ENCODE measurements around the gene RIPPLY3. TPM values are rescaled to one million over a fixed set of nuclear protein-coding genes. Genes with fewer than 3 reads are reported as not detected.
"Not testable (repeated sequence)": the region's sequence is repeated elsewhere in the genome, so short reads cannot be mapped to it uniquely, and the experiment has no call there.

The RIPPLY3 gene
- polyA plus RNA-seq, 1 donor (not counting 4 experiments of a cell fraction or from before 2014, with no cell fraction given), result 0.05 TPM

DNA sequence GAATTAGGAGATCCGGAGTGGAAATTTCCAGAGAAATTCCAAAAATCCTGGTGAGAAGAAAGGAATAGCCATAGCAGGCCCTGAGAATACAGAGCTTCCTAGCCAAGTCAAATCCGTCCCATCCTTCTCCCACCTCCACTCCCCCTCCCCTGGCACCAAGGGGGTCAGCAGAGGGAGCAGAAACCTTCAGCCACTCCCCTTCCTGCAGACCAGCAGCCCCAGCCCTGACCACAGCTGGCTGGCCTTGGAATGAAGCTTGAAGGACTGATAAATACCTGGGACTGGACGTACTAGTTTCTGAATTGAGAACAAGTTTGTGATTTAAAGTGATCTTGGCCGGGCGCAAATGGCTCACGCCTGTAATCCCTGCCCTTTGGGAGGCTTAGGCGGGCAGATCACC, 13.8 kb upstream of the RIPPLY3 start:
- H3K4me2 ChIP-seq (ENCODE audit: control insufficient read depth, extremely low read depth, insufficient read depth, low read depth, low read length), result no peak overlapping the region
- H3K27ac ChIP-seq (ENCODE audit: control insufficient read depth, insufficient read depth, low read length), result no peak overlapping the region
- H4K20me1 ChIP-seq (ENCODE audit: control insufficient read depth, extremely low read depth, insufficient read depth, low read length), result no peaks in the 10 kb centered on the region
- no peak overlapping the region for H3K9ac ChIP-seq (ENCODE audit: control insufficient read depth, extremely low read depth, insufficient read depth, low read length)
- H3K9me1 ChIP-seq (ENCODE audit: control insufficient read depth, extremely low read depth, insufficient read depth, low read length), result no peaks in the 10 kb centered on the region
- FAIRE-seq (no peak), DNase-seq (ENCODE audit: low read depth, low spot score) (no peak)
- dilution Hi-C loops (cut with MboI; ENCODE audit: extremely low pct_ligation_motif_present, low sequenced_read_pairs), result no loop called here
- no peaks in the 10 kb centered on the region for H3K27me3 ChIP-seq (ENCODE audit: control insufficient read depth, extremely low read depth, insufficient read depth, low read length)
- H3K4me3 ChIP-seq (ENCODE audit: control insufficient read depth in 2 of 3, extremely low read depth in 1 of 3, insufficient read depth in 2 of 3, low read depth in 1 of 3, low read length in 3 of 3), result no peak overlapping the region
- no peaks in the 10 kb centered on the region for H3K9me3 ChIP-seq (ENCODE audit: control insufficient read depth, low read depth, low read length)
- no peak for TF ChIP-seq EZH2 (IDR thresholded peaks at IDR 0.05; ENCODE audit: low read length)
- TF ChIP-seq, protein P1, sequence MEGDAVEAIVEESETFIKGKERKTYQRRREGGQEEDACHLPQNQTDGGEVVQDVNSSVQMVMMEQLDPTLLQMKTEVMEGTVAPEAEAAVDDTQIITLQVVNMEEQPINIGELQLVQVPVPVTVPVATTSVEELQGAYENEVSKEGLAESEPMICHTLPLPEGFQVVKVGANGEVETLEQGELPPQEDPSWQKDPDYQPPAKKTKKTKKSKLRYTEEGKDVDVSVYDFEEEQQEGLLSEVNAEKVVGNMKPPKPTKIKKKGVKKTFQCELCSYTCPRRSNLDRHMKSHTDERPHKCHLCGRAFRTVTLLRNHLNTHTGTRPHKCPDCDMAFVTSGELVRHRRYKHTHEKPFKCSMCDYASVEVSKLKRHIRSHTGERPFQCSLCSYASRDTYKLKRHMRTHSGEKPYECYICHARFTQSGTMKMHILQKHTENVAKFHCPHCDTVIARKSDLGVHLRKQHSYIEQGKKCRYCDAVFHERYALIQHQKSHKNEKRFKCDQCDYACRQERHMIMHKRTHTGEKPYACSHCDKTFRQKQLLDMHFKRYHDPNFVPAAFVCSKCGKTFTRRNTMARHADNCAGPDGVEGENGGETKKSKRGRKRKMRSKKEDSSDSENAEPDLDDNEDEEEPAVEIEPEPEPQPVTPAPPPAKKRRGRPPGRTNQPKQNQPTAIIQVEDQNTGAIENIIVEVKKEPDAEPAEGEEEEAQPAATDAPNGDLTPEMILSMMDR (optimal IDR thresholded peaks at IDR 0.05 in 1 of 3, IDR thresholded peaks at IDR 0.05 in 1 of 3, conservative IDR thresholded peaks at IDR 0.05 in 1 of 3; ENCODE audit: extremely low read depth in 1 of 3, insufficient read depth in 2 of 3, low read length in 3 of 3), result no peak
- no peaks in the 10 kb centered on the region for H3K79me2 ChIP-seq (ENCODE audit: control insufficient read depth, insufficient read depth, low read length)
- H3K36me3 ChIP-seq (ENCODE audit: control insufficient read depth in 2 of 2, extremely low read depth in 1 of 2, insufficient read depth in 2 of 2, low read length in 2 of 2), result no peaks in the 10 kb centered on the region
- H3K4me1 ChIP-seq (ENCODE audit: control insufficient read depth, extremely low read depth, insufficient read depth, low read length), result no peaks in the 10 kb centered on the region
- H2AFZ ChIP-seq (ENCODE audit: control insufficient read depth, low read length), result no peak overlapping the region

DNA sequence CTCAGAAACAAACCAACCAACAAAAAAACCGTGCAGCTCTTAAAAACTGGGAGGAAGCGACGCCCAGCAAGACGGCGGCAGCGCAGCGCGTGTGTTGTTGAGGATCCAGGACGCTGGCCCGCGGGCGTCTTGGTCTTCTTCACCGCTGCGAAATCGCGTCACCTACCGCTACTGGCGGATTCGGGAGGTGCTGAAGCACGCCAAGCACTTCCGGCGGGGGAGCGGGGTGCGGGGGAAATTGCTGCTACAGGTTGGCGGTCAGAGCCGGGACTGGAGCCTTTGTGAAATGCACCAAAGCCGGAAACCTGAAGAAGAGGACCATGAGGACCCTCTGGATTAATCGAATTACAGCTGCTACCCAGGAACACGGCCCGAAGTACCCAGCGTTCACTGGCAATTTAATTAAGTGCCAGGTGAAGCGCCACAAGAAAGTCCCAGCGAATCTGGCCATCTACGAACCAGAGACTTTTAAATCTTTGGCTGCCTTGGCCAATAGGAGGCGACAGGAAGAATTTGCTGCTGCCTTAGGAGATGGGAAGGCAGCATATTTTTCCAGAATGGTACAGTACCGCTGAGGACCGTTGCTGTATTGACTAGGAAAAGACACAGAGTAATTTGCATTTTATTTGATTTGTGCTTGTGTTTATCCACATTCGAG, 11.9 kb upstream of the RIPPLY3 start:
- Histone ChIP-seq H3K4me3 (ENCODE audit: control insufficient read depth in 2 of 3, extremely low read depth in 1 of 3, insufficient read depth in 2 of 3, low read depth in 1 of 3, low read length in 3 of 3) (no peak overlapping the region), H3K27me3 (ENCODE audit: control insufficient read depth, extremely low read depth, insufficient read depth, low read length) (no peaks in the 10 kb centered on the region), H2AFZ (ENCODE audit: control insufficient read depth, low read length) (no peak overlapping the region), H3K4me1 (ENCODE audit: control insufficient read depth, extremely low read depth, insufficient read depth, low read length) (no peaks in the 10 kb centered on the region), H3K4me2 (ENCODE audit: control insufficient read depth, extremely low read depth, insufficient read depth, low read depth, low read length) (peak overlapping the region; percentile 3), H3K9me1 (ENCODE audit: control insufficient read depth, extremely low read depth, insufficient read depth, low read length) (no peaks in the 10 kb centered on the region), H4K20me1 (ENCODE audit: control insufficient read depth, extremely low read depth, insufficient read depth, low read length) (no peaks in the 10 kb centered on the region), H3K79me2 (ENCODE audit: control insufficient read depth, insufficient read depth, low read length) (no peaks in the 10 kb centered on the region), H3K9ac (ENCODE audit: control insufficient read depth, extremely low read depth, insufficient read depth, low read length) (no peak overlapping the region), H3K27ac (ENCODE audit: control insufficient read depth, insufficient read depth, low read length) (no peak overlapping the region), H3K9me3 (ENCODE audit: control insufficient read depth, low read depth, low read length) (no peaks in the 10 kb centered on the region), H3K36me3 (ENCODE audit: control insufficient read depth in 2 of 2, extremely low read depth in 1 of 2, insufficient read depth in 2 of 2, low read length in 2 of 2) (no peaks in the 10 kb centered on the region)
- FAIRE-seq (no peak), DNase-seq (ENCODE audit: low read depth, low spot score) (no peak)
- dilution Hi-C loops (cut with MboI; ENCODE audit: extremely low pct_ligation_motif_present, low sequenced_read_pairs), result no loop called here
- no peak for TF ChIP-seq EZH2 (IDR thresholded peaks at IDR 0.05; ENCODE audit: low read length)
- TF ChIP-seq, protein P1 (optimal IDR thresholded peaks at IDR 0.05 in 1 of 3, IDR thresholded peaks at IDR 0.05 in 1 of 3, conservative IDR thresholded peaks at IDR 0.05 in 1 of 3; ENCODE audit: extremely low read depth in 1 of 3, insufficient read depth in 2 of 3, low read length in 3 of 3), result no peak

GRCh38 chr21:36995285-36995684, 11.2 kb upstream of the RIPPLY3 start:
- H3K4me2 ChIP-seq (ENCODE audit: control insufficient read depth, extremely low read depth, insufficient read depth, low read depth, low read length); H3K9me1 ChIP-seq (ENCODE audit: control insufficient read depth, extremely low read depth, insufficient read depth, low read length); FAIRE-seq; H3K4me1 ChIP-seq (ENCODE audit: control insufficient read depth, extremely low read depth, insufficient read depth, low read length); H3K27me3 ChIP-seq (ENCODE audit: control insufficient read depth, extremely low read depth, insufficient read depth, low read length); H4K20me1 ChIP-seq (ENCODE audit: control insufficient read depth, extremely low read depth, insufficient read depth, low read length); H3K9me3 ChIP-seq (ENCODE audit: control insufficient read depth, low read depth, low read length); H3K9ac ChIP-seq (ENCODE audit: control insufficient read depth, extremely low read depth, insufficient read depth, low read length); H3K27ac ChIP-seq (ENCODE audit: control insufficient read depth, insufficient read depth, low read length); dilution Hi-C loops (cut with MboI; ENCODE audit: extremely low pct_ligation_motif_present, low sequenced_read_pairs); H2AFZ ChIP-seq (ENCODE audit: control insufficient read depth, low read length); H3K4me3 ChIP-seq (ENCODE audit: control insufficient read depth in 2 of 3, extremely low read depth in 1 of 3, insufficient read depth in 2 of 3, low read depth in 1 of 3, low read length in 3 of 3); H3K79me2 ChIP-seq (ENCODE audit: control insufficient read depth, insufficient read depth, low read length); DNase-seq (ENCODE audit: low read depth, low spot score); H3K36me3 ChIP-seq (ENCODE audit: control insufficient read depth in 2 of 2, extremely low read depth in 1 of 2, insufficient read depth in 2 of 2, low read length in 2 of 2): not testable (repeated sequence)

All from keratinocyte (primary cell).